Measurements from ENCODE around the gene SLC16A7. TPM values are rescaled to one million over a fixed set of nuclear protein-coding genes. Genes with fewer than 3 reads are reported as not detected.
A peak's percentile ranks its signal among the peaks of the same experiment; 100 is the strongest.

SLC16A7 gene
- total RNA-seq, 6 donors from 2014 or later, result 5.3 to 35.6 (median 22.5) TPM

- H3K36me3 ChIP-seq, result no peaks in the 10 kb centered on the region
- H3K27me3 ChIP-seq, result no peaks in the 10 kb centered on the region
- ATAC-seq (ENCODE audit: low FRiP score in 2 of 2) (no peak), DNase-seq (no peak)
- no peak overlapping the region for H3K4me3 ChIP-seq
- no peaks in the 10 kb centered on the region for H3K4me1 ChIP-seq
- H3K9me3 ChIP-seq, result no peaks in the 10 kb centered on the region
- no peak overlapping the region for H3K27ac ChIP-seq
- no peak for TF ChIP-seq EP300 (IDR thresholded peaks at IDR 0.05)
- no peak for TF ChIP-seq CTCF (IDR thresholded peaks at IDR 0.05)
- TF ChIP-seq POLR2AphosphoS5 (IDR thresholded peaks at IDR 0.05), result no peak
- TF ChIP-seq POLR2A (IDR thresholded peaks at IDR 0.05), result no peak
- 68 to 79% methylated on average over 2 of the region's 2 CpGs for WGBS, 2 donors
Observed at GRCh38 chr12:59719701-59720100, 123.9 kb downstream of the SLC16A7 start.

GRCh38 chr12:59723520-59723919, 127.7 kb downstream of the SLC16A7 start:
- Histone ChIP-seq H3K4me1 (no peaks in the 10 kb centered on the region), H3K9me3 (no peaks in the 10 kb centered on the region), H3K36me3 (no peaks in the 10 kb centered on the region), H3K27me3 (no peaks in the 10 kb centered on the region), H3K4me3 (no peak overlapping the region), H3K27ac (no peak overlapping the region)
- no peak for ATAC-seq (ENCODE audit: low FRiP score in 2 of 2)
- DNase-seq, result no peak
- 61 to 67% methylated on average over 2 of the region's 2 CpGs for WGBS, 2 donors
- TF ChIP-seq EP300 (IDR thresholded peaks at IDR 0.05) (no peak), POLR2A (IDR thresholded peaks at IDR 0.05) (no peak), CTCF (IDR thresholded peaks at IDR 0.05) (no peak), POLR2AphosphoS5 (IDR thresholded peaks at IDR 0.05) (no peak)

GRCh38 chr12:59724011-59724695, 128.3 kb downstream of the SLC16A7 start:
- no peak for DNase-seq
- no peaks in the 10 kb centered on the region for H3K9me3 ChIP-seq
- WGBS, 2 donors, result 91 to 93% methylated on average over 2 of the region's 2 CpGs
- H3K4me1 ChIP-seq, result no peaks in the 10 kb centered on the region
- H3K36me3 ChIP-seq, result no peaks in the 10 kb centered on the region
- no peak overlapping the region for H3K4me3 ChIP-seq
- no peaks in the 10 kb centered on the region for H3K27me3 ChIP-seq
- no peak for TF ChIP-seq EP300 (IDR thresholded peaks at IDR 0.05)
- TF ChIP-seq POLR2AphosphoS5 (IDR thresholded peaks at IDR 0.05), result no peak
- TF ChIP-seq CTCF (IDR thresholded peaks at IDR 0.05), result no peak
- TF ChIP-seq POLR2A (IDR thresholded peaks at IDR 0.05), result no peak
- ATAC-seq (ENCODE audit: low FRiP score in 2 of 2), result no peak
- H3K27ac ChIP-seq, result no peak overlapping the region

GRCh38 chr12:59733200-59733599, 137.4 kb downstream of the SLC16A7 start:
- WGBS, 2 donors, result 89% methylated on average over 8 of the region's 8 CpGs; no CpG with 5 or more reads in 1 of the 2 donors
- ATAC-seq (ENCODE audit: low FRiP score in 2 of 2) (peak in 1 of 2 donors; percentile 51), DNase-seq (peak in 1 of 2 donors; percentile 46)
- Histone ChIP-seq H3K4me3 (no peak overlapping the region), H3K36me3 (no peaks in the 10 kb centered on the region), H3K27me3 (no peaks in the 10 kb centered on the region), H3K27ac (no peak overlapping the region), H3K4me1 (no peaks in the 10 kb centered on the region), H3K9me3 (no peaks in the 10 kb centered on the region)
- TF ChIP-seq POLR2AphosphoS5 (IDR thresholded peaks at IDR 0.05) (no peak), CTCF (IDR thresholded peaks at IDR 0.05) (no peak), POLR2A (IDR thresholded peaks at IDR 0.05) (no peak), EP300 (IDR thresholded peaks at IDR 0.05) (no peak)

GRCh38 chr12:59734371-59734770, 138.5 kb downstream of the SLC16A7 start:
- 58 to 71% methylated on average over 1 of the region's 1 CpG for WGBS, 2 donors
- Histone ChIP-seq H3K36me3 (no peaks in the 10 kb centered on the region), H3K4me3 (no peak overlapping the region), H3K27me3 (no peaks in the 10 kb centered on the region), H3K4me1 (no peaks in the 10 kb centered on the region), H3K9me3 (no peaks in the 10 kb centered on the region), H3K27ac (no peak overlapping the region)
- DNase-seq, result peak in 1 of 2 donors; percentile 40
- TF ChIP-seq POLR2AphosphoS5 (IDR thresholded peaks at IDR 0.05) (no peak), EP300 (IDR thresholded peaks at IDR 0.05) (no peak), CTCF (IDR thresholded peaks at IDR 0.05) (no peak), POLR2A (IDR thresholded peaks at IDR 0.05) (no peak)
- peak in 1 of 2 donors; percentile 51 for ATAC-seq (ENCODE audit: low FRiP score in 2 of 2)

All from upper lobe of left lung (tissue), 6 donors.